PFSK-1 (cell line): Measurements from ENCODE around the gene AHR.

Experiments
- POLR2AphosphoS5 ChIP-seq: IDR thresholded peaks from 2 replicates; pipeline ENCODE4 v1.6.1; 2012; ENCODE audit warnings: low read depth, mild to moderate bottlenecking, control low read depth, low read length, moderate library complexity
- REST ChIP-seq, 2 experiments: IDR thresholded peaks; 2 replicates each; pipeline versions ENCODE4 v1.6.1 to v1.8.0; 2011 to 2012; ENCODE audit warnings: low read depth in 2 of 2, low read length in 2 of 2, control low read depth in 1 of 2, inconsistent platforms in 1 of 2, mild to moderate bottlenecking in 1 of 2, moderate library complexity in 1 of 2; ENCODE audit not compliant: insufficient read depth in 1 of 2
- SIN3A ChIP-seq: IDR thresholded peaks from 2 replicates; pipeline ENCODE4 v1.6.1; 2012; ENCODE audit warnings: mild to moderate bottlenecking, low read length, moderate library complexity, borderline replicate concordance; ENCODE audit not compliant: insufficient read depth
- TAF1 ChIP-seq: IDR thresholded peaks from 2 replicates; pipeline ENCODE4 v1.6.1; 2012; ENCODE audit warnings: low read length, control low read depth, borderline replicate concordance; ENCODE audit not compliant: insufficient read depth

- TF ChIP-seq POLR2AphosphoS5: no peak
- no peak for TF ChIP-seq REST (IDR thresholded peaks at IDR 0.05; ENCODE audit: insufficient read depth in 1 of 2, low read depth in 2 of 2, low read length in 2 of 2)
- no peak for TF ChIP-seq SIN3A
- no peak for TF ChIP-seq TAF1
Observed at GRCh38 chr7:17374157-17374556, 75.7 kb downstream of the AHR start.
